GM21717 (cell line): Measurements from ENCODE around the gene MYL3.

ENCODE experiments used
- ATAC-seq: cut with Tn5 transposase; IDR thresholded peaks from one replicate; pipeline ENCODE4 v1.9.1; 2021; ENCODE audit warnings: mild to moderate bottlenecking, moderate library complexity; ENCODE audit not compliant: unreplicated experiment

The MYL3 gene

DNA sequence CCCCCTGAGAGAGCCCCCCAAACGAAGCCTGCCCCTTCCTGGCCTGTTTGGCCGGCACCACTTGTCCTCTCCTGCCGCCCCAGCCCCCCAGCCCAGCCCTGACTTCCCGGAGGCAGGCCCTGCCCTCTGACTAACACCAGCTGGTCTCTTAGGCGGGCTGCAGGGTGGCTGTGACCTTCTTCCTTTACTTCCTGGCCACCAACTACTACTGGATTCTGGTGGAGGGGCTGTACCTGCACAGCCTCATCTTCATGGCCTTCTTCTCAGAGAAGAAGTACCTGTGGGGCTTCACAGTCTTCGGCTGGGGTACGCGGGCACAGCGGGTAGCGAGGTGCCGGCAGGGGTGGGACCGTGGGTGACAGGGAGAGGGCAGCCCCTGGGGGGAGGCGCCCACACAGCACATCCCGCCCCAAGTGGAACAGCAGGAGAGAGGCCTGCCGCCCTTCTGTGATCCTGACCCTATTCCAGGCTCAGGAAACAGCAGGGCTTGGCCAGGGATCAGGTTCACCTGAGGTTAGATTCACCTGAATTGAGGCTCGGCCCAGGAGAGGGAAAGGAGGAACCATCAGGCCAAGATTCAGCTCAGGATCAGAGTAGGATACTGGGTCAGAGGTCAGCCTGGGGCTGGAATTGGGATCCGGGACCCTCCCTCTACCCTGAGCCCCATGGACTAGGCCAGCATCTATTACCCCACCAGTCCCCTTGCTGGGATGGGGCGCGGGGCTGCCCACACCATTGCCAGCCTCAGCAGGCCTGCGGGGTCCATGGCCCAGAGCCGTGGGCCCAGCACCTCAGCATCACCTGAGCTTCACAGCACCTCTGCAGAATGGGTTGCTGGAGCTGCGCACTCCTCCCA is 36.1 kb upstream of the MYL3 start:
- no peak for ATAC-seq

DNA sequence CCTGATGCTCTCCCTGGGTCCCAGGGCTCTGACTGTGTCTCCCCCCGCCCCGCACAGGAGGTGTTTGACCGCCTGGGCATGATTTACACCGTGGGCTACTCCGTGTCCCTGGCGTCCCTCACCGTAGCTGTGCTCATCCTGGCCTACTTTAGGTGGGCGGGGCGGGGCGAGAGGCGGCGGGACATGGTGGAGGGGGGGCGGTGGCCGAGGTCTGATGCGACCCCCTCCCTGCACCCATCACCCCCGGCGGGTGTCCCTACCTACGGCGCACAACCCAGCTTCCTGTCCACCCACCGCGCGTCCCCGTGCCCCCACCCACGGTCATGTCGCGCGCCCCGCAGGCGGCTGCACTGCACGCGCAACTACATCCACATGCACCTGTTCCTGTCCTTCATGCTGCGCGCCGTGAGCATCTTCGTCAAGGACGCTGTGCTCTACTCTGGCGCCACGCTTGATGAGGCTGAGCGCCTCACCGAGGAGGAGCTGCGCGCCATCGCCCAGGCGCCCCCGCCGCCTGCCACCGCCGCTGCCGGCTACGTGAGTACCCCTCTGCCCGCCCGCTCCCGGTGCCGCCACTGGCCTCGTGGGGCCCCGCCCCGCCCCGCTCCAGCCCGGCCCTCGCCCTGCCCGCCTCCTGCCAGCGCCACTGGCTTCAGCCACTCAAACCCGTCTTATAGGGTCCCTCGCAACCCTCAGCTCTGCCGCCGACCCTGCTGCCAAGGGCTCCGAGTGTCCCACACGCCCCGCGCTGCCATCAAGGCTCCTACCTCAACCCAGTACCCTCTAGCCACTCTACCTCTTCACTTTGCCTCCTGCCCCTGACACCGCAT is 35.3 kb upstream of the MYL3 start:
- ATAC-seq = no peak

DNA sequence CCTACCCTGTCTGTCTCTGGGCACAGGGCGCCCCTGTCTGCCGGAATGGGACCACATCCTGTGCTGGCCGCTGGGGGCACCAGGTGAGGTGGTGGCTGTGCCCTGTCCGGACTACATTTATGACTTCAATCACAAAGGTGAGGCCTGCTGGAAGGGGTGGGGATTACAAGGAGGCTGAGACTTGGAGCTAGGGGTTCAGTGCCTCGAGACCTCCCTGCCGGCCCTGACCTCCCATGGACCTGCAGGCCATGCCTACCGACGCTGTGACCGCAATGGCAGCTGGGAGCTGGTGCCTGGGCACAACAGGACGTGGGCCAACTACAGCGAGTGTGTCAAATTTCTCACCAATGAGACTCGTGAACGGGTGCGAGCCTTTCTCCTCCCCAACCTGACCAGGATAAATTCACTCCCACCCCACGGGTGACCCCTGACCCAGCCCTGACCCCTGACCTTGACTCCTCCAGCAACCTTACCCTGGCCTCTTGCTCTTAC is 34.6 kb upstream of the MYL3 start:
- no peak for ATAC-seq

DNA sequence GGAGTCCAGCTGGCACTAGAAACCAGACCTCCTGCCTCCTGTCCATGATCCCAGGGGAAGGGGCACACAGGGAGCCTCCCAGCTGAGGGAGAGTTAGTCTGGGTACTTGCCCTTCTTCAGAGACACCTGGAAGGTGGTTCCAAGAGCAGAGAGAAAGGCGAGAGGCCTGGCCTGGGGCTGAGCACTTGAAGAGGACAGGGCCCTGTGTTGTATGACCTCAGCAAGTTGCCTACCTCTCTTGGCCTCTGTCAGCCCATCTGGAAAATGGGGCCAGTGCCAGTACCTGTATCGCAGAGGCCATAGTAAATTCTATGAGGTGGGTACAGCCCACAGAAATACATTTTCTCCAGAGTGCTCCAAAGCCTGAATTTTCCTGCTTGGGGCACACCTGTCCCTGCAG is 33.8 kb upstream of the MYL3 start:
- no peak for ATAC-seq

DNA sequence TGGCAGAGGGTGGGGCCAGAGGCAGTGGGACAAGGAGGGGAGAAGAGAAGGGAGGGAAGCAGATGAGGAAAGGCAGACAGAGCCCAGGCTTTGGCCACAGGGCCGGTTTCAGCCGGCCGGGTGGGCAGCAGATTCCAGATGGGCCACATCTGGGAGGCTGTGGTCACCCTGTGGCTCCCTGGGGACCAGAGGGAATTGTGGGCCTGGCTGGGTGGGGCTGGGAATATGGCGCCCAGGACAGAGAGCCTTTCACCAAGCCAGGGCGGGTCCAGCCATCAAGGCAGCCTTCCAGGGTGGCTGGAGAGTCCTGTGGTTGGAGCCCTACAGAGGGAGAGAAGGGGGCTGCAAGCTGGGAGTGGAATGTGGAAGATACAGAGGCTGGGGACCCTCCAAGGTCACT is 33.1 kb upstream of the MYL3 start:
- ATAC-seq = no peak

DNA sequence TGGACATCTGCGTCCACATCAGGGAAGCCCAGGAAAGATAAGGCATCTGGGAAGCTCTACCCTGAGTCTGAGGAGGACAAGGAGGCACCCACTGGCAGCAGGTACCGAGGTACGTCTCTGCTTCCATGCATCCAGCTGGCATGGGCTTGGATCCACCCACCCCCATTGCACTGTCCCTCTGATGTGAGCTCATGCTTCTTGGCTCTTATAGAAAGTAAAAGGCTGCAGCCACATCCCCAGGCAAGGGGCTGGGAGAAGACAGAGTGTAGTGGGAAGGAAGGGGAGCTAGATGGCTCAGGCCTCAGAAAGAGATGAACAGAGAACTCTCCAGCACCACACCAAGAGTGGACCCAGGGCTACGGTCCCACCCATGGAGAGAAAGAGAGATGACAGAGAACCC is 32.5 kb upstream of the MYL3 start:
- ATAC-seq = no peak

DNA sequence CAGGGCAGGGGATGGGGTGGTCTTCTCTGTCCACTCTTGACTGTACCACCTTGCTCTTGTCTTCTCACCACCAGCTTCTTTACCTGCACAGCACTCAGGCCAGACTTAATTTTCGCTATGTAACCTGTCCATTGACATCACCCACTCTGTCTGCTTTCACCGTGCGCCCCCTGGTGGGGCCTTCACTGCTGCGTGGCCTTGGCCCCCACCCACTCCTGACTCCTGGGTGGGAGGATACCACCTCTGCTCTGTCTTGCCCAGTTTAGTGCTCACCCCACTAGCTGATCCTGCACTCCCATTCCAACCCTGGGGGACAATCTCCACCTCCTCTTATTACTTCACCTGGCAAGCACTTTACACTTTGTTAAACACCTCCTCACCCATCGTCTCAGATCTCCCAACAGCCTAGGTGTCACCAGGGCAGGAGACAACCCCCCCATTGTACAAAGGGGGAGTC is 32.0 kb upstream of the MYL3 start:
- ATAC-seq = no peak

DNA sequence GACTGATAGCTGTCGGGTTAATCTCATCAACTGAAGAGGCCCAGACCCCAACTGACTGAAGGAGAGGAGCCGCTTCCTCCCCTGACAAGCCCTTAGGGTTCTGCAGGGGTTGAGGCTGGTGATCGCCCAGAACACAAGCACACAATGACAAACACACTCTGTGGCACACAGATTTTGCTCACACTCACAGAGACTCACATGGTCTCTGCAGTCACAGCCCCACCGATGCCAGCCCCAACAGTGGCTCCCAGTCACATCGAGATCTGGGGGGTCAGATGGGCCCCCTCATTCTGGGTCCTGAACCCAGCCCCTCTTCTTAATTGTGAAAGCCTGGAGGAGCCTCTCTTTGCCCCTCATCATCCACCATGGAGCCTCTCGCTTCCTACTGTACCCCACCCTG is 31.0 kb upstream of the MYL3 start:
- no peak for ATAC-seq

DNA sequence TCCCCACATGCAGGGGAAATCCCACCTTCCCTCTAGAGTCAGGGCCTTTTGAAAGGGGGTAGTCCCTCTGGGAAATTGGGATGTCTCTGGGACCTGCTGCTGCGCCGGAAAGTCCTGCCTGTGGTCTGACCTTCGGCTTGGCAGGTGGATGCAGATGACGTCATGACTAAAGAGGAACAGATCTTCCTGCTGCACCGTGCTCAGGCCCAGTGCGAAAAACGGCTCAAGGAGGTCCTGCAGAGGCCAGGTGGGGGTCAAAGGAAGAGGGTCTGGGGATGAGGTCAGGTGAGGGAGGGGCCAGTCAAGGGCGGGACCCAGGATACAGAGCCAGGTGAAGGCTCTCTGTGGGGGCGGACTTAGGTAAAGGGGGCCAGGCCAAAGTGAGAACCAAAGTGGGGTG is 30.5 kb upstream of the MYL3 start:
- no peak for ATAC-seq

DNA sequence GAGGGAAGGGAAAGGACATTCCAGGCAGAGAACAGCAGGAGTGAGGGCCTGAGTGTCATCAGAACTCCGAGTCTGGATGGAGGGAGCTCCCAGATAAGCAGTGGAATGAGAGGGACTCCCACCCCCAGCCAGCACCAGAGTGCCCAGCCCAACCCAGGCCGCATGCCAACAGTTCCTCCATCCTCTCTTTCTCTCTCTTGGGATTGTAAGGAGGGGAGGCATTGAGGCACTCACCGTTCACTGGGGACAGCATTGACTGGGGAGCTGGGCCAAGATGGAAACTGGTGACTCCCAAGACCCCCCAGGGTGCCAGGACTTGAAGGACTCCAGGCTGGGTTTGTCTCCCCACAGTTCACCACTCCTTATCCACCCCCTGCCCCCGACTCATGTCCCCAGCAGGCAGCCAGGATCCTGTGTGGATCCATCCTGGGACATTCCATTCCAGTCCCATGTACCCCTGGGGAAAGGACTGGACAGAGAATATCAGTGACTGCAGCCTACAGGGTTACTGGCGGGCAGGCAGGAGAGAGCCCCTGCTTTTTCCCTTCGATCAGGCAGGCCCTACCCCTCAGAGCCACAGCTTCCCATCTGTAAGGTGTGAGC is 30.0 kb upstream of the MYL3 start:
- no peak for ATAC-seq

DNA sequence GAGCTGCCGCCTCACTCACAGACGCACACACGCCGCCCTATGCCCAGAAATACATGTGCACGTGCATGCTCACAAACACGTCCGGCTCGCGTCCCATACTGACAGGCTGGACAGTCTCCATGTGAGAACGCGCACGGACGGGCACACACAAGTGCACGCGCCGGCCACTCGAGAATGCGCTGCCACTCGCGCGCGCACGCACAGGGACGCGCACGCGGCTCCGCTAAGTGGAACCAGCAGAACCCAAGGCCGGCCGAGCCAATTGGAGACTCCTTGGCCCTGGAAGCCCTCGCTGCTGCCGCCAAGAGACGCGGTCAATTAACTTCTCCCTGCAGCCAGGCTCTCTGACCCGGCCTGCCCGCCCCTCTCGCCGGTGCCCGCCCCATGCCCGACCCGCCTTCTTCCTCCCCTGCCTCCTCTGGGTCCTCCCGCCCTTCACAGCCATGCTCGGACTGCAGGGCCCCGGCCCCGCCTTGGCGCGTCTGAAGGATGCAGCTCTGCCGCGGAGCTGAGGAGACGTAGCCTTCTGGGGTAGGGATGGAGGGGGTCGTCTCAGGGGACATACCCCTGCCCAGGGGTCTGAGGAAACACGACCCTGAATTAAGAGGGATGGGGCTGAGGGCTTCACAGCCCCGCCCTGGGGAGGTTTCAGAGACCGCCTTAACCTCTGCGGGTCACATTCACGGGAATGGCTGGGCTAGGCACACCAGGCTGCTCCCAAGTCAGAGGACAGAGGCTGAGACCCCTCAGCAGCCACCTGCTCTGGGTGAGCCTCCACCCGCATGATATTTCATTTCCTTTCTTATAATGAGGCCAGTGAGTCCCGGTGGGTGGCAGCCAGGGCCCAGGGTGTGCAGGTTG is 29.3 kb upstream of the MYL3 start:
- ATAC-seq = no peak

DNA sequence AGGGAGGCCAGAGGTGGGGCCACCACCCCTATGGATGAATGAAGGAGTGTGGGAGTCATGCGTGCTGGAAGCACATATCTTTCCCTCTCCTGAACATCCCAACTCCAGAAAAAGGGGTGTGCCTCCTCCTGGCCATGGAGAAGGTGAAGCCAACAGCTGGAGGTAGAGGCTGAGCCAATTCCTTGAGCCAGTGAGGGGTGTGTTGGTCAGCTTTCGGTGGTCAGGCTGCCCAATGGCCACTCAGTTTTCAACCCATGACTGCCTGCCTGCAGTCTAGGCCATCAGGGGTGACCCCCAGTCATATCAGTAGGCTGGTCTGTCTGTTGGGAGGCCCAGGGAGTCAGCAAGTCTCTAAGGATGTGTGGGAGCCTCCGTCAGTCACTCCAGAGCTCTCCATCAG is 27.9 kb upstream of the MYL3 start:
- ATAC-seq = no peak

DNA sequence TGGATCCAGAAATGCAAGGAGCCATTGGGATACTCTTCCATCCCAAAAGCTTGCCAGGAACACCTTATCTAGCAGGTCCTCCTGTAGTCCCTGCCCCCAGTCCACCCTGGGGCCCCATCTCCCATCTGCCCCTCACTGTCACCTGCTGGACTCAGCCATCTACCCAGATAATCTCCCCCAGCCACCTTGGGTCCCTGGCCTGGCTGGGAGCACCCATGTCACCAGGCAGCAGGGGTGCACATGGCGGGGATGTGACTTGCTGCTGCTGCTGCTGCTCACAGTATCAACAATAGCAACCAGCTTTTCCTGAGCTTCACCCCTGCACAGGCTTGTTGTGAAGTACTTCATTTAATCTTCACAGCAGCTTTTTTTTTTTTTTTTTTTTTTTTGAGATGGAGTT is 26.9 kb upstream of the MYL3 start:
- no peak for ATAC-seq

DNA sequence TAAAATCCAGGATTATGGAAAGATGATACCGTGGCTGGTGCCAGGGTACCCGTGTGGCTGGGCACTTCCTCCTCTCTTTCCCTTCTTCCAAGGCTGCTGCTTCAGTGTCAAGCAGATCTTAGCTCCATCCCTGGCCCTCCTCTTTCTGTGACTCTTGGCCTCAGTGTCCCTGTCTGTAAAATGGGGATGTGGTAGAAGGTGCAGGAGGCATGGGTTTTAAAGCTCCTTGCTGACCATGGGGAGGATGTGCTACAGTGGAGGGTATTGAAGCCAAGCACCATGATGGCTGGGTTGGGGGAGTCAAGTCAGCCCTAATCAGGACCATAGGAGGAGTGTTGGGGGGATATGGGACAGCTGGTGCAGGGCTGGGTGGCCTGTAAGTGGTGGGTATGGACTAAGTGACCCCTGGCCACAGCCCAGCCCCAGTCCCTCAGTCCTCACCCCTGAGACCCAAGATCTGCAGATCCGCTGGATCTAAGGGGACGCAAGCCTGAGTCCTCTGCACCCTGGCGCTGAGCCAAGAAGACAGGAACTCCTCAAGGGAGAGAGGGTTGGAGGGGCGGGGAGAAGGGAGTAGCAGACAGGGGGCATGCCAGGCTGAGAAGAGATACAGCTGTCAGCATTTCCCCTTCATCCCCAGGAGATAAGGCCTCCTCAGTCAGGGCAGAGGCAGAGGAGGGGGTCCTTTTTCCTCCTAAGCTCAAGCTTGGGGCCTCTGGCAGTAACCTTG is 26.3 kb upstream of the MYL3 start:
- ATAC-seq = no peak

DNA sequence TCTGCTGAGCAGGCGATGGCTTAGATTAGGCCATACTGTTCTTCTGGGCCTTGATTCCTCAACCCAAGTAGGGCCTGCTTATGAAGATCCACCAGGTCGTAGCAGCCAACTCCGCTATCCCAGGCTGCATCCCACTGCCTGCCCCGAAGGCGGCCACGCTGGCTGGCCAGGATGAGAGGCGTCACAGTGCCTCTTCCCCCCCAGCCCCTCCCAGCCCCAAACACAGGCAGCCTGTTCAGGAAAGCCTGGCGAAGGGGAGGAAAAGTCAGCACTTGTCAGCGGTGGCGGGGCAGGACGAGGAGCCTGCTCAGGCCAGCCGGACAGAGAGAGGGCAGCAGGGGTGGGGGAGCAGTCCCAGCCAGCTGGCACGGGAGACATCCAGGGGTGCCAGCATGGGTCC is 25.5 kb upstream of the MYL3 start:
- no peak for ATAC-seq

DNA sequence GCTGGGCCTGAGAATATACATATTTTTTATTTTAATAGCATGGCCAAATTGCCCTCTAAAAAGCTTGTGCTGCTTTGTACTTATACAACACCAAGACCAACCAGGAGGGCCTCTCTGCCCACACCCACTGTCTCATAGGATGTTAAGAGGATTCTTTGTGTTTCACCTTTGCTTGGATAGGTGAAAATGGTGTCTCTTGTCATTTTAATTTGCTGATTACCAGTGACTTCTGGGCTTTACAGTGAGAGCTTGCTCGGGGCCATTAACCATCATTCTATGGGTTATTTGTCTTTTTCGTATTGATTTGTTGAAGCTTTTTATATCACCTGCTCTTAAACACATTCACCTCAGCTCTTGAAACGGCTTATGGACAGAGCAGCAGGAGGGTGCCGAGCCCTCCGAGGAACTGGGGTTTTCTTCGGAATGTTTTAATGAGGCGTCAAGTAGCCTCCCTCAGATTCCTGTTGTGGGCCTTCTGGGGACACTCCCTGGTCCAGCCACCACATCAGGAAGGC is 24.8 kb upstream of the MYL3 start:
- no peak for ATAC-seq

DNA sequence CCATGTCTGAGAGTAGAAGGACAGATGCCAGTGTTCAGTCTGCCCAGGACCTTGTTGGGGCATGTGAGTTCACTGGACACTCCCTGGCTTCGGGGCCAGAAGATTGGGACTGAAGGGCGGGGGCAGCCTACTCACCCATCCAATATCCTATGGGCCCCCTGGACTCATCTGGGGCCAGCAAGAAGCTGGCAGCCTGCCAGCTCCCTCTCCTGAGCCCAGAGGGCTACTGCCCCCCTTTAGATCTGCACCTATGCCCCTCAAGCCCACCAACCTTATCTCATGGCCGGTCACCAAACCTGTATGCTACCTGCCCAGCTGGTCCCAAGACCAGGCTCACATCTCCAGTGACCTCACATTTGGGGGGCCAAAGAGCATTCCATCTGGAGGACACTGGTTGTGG is 22.4 kb upstream of the MYL3 start:
- ATAC-seq = no peak

DNA sequence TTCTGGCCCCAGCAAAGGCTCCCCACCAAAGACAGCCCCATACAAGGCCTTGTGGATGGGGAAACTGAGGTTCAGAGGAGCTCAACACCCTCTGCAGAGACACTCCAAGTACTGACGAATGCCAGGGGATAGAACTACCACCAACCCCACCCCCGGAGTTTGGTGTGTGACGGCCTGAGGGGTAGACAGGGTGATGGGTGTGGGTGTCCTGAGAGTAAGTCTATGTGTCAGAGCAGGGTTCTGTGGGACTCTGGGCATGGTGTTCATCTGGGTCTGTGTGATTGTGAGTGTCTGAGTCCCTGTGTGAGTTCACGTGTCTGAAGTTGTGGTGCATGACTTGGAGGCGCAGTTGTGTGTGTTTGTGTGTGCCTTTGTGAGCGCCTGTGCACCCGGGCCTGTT is 21.7 kb upstream of the MYL3 start:
- ATAC-seq = no peak

DNA sequence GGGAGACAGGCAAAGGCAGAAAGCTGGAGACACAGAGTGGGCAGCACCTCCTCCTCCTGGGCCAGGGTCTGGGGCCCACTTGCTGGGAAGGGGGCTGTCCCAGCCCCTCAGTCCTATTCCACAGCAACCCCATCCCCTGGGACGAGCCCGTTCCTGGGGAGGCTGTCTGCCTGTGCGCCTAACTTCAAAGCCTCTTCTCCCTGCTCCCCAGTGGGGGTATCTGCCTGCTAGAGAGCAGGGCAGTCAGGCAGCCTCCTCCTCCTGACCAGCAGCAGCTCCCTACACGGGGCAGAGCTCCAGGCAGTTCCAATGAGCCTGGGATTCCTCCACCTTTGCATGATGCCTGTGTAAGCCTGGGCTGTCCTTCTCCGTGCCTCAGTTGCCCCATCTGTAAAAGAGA is 21.2 kb upstream of the MYL3 start:
- ATAC-seq = no peak

DNA sequence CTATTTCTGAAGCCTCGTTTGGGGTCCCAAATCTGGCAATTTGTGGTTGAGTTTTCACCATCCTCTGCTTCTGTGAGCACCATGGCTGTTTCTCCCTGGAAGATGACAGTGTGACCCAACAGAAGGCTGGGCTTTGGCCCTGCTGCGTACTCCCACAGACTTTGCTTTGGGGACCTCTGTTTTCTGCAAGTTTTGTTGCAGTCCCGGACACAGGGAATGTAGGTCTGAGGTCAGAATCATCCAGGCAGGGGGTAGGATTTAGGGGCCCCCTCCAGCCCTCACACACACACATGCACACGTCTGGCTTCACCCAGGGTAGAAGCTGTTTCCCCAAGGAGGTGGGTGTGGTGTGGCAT is 20.6 kb upstream of the MYL3 start:
- no peak for ATAC-seq
